Sigmoid colon (tissue), 4 donors: ENCODE data around the gene IL1A.

ENCODE experiments used
- CTCF ChIP-seq, 4 experiments: fragments of 450-650 bp in 3 of 4; fragments of 200-600 bp in 1 of 4; IDR thresholded peaks; one replicate each; pipeline ENCODE4 v1.5.1; 2016 to 2019; ENCODE audit warnings: antibody characterized with exemption in 4 of 4, mild to moderate bottlenecking in 3 of 4, moderate library complexity in 2 of 4
- EP300 ChIP-seq, 4 donors: sonication (generic); formaldehyde crosslinking; IDR thresholded peaks; one replicate each; pipeline ENCODE4 v1.6.1; 2017; ENCODE audit warnings: antibody characterized with exemption in 4 of 4
- POLR2A ChIP-seq, 2 donors: fragments of 450-650 bp; IDR thresholded peaks; one replicate each; pipeline ENCODE4 v1.6.1; 2016; ENCODE audit warnings: antibody characterized with exemption in 2 of 2, mild to moderate bottlenecking in 2 of 2, moderate library complexity in 2 of 2
- POLR2AphosphoS5 ChIP-seq, 4 donors: sonication (generic); formaldehyde crosslinking; IDR thresholded peaks; one replicate each; pipeline ENCODE4 v1.6.1; 2017; ENCODE audit warnings: antibody characterized with exemption in 4 of 4

GRCh38 chr2:112811276-112811831, 27.1 kb upstream of the IL1A start:
- no peak for TF ChIP-seq POLR2A (IDR thresholded peaks at IDR 0.05)
- TF ChIP-seq EP300 (IDR thresholded peaks at IDR 0.05) = no peak
- TF ChIP-seq CTCF (IDR thresholded peaks at IDR 0.05) = no peak
- TF ChIP-seq POLR2AphosphoS5 (IDR thresholded peaks at IDR 0.05) = no peak
